ENCODE results near the gene CCDC154. TPM values are rescaled to one million over a fixed set of nuclear protein-coding genes. Genes with fewer than 3 reads are reported as not detected.

CCDC154 gene
- polyA plus RNA-seq, 1 donor (not counting 4 experiments of a cell fraction or from before 2014, with no cell fraction given) = 0.46 TPM

DNA sequence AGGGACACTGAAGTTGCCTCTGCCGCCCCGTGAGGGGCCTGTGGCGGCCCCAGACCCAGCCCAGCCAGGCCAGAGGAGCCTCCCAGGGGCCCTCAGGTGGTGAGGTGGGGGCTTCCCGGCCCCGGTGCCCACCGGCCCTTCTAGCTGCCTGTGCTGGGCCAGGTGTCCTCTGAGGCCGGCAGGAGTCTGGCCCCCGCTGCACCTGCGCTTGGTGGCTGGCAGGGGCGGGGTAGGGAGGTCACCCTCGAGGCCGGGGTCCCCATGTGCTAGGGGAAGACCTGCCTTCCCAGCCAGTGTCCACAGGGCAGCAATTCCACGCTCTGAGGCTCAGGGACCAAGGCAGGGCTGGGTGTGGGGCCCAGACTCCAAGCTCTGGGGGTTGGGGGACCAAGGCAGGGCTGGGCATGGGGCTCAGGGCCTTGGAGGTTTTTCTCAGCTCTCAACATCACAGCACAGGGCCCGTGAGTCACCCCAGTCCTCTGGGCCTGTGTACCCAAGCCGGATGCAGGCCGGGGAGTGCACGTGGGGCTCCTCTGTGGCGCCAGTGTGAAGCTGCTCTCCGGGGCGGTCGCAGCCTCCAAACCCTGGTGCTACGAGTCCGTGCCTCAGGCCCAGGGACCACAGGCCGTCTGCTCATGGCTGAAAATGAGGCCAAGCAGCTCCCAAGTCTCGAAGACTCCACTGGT is 1.3 kb upstream of the CCDC154 start:
- Histone ChIP-seq H3K4me1 (ENCODE audit: control insufficient read depth, extremely low read depth, insufficient read depth, low read length) (no peaks in the 10 kb centered on the region), H2AFZ (ENCODE audit: control insufficient read depth, low read length) (no peak overlapping the region), H3K4me2 (ENCODE audit: control insufficient read depth, extremely low read depth, insufficient read depth, low read depth, low read length) (no peak overlapping the region), H3K27ac (ENCODE audit: control insufficient read depth, insufficient read depth, low read length) (no peak overlapping the region), H3K79me2 (ENCODE audit: control insufficient read depth, insufficient read depth, low read length) (no peaks in the 10 kb centered on the region), H3K4me3 (ENCODE audit: control insufficient read depth in 2 of 3, extremely low read depth in 1 of 3, insufficient read depth in 2 of 3, low read depth in 1 of 3, low read length in 3 of 3) (no peak overlapping the region), H4K20me1 (ENCODE audit: control insufficient read depth, extremely low read depth, insufficient read depth, low read length) (no peaks in the 10 kb centered on the region), H3K27me3 (ENCODE audit: control insufficient read depth, extremely low read depth, insufficient read depth, low read length) (no peaks in the 10 kb centered on the region), H3K9ac (ENCODE audit: control insufficient read depth, extremely low read depth, insufficient read depth, low read length) (no peak overlapping the region), H3K9me1 (ENCODE audit: control insufficient read depth, extremely low read depth, insufficient read depth, low read length) (no peaks in the 10 kb centered on the region), H3K36me3 (ENCODE audit: control insufficient read depth in 2 of 2, extremely low read depth in 1 of 2, insufficient read depth in 2 of 2, low read length in 2 of 2) (peaks cover 0 to 12% of the 10 kb centered on the region in 2 experiments), H3K9me3 (ENCODE audit: control insufficient read depth, low read depth, low read length) (no peaks in the 10 kb centered on the region)
- FAIRE-seq = no peak
- dilution Hi-C loops (cut with MboI; ENCODE audit: extremely low pct_ligation_motif_present, low sequenced_read_pairs) = no loop called here
- TF ChIP-seq, protein P1, sequence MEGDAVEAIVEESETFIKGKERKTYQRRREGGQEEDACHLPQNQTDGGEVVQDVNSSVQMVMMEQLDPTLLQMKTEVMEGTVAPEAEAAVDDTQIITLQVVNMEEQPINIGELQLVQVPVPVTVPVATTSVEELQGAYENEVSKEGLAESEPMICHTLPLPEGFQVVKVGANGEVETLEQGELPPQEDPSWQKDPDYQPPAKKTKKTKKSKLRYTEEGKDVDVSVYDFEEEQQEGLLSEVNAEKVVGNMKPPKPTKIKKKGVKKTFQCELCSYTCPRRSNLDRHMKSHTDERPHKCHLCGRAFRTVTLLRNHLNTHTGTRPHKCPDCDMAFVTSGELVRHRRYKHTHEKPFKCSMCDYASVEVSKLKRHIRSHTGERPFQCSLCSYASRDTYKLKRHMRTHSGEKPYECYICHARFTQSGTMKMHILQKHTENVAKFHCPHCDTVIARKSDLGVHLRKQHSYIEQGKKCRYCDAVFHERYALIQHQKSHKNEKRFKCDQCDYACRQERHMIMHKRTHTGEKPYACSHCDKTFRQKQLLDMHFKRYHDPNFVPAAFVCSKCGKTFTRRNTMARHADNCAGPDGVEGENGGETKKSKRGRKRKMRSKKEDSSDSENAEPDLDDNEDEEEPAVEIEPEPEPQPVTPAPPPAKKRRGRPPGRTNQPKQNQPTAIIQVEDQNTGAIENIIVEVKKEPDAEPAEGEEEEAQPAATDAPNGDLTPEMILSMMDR (optimal IDR thresholded peaks at IDR 0.05 in 1 of 3, IDR thresholded peaks at IDR 0.05 in 1 of 3, conservative IDR thresholded peaks at IDR 0.05 in 1 of 3; ENCODE audit: extremely low read depth in 1 of 3, insufficient read depth in 2 of 3, low read length in 3 of 3) = no peak
- no peak for TF ChIP-seq EZH2 (IDR thresholded peaks at IDR 0.05; ENCODE audit: low read length)
- DNase-seq (ENCODE audit: low read depth, low spot score) = no peak

DNA sequence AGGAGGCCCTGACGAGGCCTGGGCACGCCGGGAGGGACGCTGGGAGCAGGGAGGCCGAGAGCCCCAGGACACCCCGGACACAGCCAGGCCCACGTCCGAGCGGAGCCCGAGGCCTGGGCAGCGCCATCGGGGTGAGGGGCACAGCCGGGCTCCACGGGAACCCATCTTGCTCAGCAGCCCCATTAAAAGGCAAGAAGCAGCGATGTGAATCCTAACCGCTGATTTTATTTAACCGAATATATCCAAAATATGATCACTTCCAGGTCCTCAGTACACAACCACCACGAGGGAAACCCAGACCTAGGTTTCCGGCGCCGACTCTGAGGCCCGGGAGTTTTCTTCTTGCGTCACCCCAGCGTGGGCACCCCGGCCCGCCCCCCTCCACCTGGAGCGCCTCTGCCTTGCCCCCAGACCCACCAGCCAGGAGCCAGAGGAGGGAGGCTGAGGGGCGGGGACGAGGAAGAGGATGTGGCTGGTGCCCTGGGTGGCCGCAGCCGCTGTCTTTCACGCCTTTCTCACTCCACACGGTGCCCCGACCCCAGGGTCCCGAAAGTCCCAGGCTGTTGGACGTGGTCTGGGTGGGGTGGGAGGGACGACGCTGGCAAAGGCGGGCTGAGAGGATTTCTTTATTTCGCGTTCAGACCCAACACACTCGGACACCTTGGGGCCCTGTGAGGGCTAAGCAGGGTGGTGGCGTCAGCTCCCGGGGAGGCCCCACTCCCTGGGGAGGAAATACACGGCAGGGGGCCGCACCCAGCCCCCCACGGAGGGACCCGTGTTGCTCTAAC is 568 bp upstream of the CCDC154 start:
- Histone ChIP-seq H3K4me2 (ENCODE audit: control insufficient read depth, extremely low read depth, insufficient read depth, low read depth, low read length) (no peak overlapping the region), H4K20me1 (ENCODE audit: control insufficient read depth, extremely low read depth, insufficient read depth, low read length) (no peaks in the 10 kb centered on the region), H3K4me3 (ENCODE audit: control insufficient read depth in 2 of 3, extremely low read depth in 1 of 3, insufficient read depth in 2 of 3, low read depth in 1 of 3, low read length in 3 of 3) (no peak overlapping the region), H3K9me3 (ENCODE audit: control insufficient read depth, low read depth, low read length) (no peaks in the 10 kb centered on the region), H3K27me3 (ENCODE audit: control insufficient read depth, extremely low read depth, insufficient read depth, low read length) (no peaks in the 10 kb centered on the region), H2AFZ (ENCODE audit: control insufficient read depth, low read length) (no peak overlapping the region), H3K79me2 (ENCODE audit: control insufficient read depth, insufficient read depth, low read length) (no peaks in the 10 kb centered on the region), H3K4me1 (ENCODE audit: control insufficient read depth, extremely low read depth, insufficient read depth, low read length) (no peaks in the 10 kb centered on the region), H3K9me1 (ENCODE audit: control insufficient read depth, extremely low read depth, insufficient read depth, low read length) (no peaks in the 10 kb centered on the region), H3K27ac (ENCODE audit: control insufficient read depth, insufficient read depth, low read length) (no peak overlapping the region), H3K36me3 (ENCODE audit: control insufficient read depth in 2 of 2, extremely low read depth in 1 of 2, insufficient read depth in 2 of 2, low read length in 2 of 2) (peaks cover 0 to 11% of the 10 kb centered on the region in 2 experiments), H3K9ac (ENCODE audit: control insufficient read depth, extremely low read depth, insufficient read depth, low read length) (no peak overlapping the region)
- DNase-seq (ENCODE audit: low read depth, low spot score) (no peak), FAIRE-seq (no peak)
- TF ChIP-seq, protein P1 (optimal IDR thresholded peaks at IDR 0.05 in 1 of 3, IDR thresholded peaks at IDR 0.05 in 1 of 3, conservative IDR thresholded peaks at IDR 0.05 in 1 of 3; ENCODE audit: extremely low read depth in 1 of 3, insufficient read depth in 2 of 3, low read length in 3 of 3) = no peak
- TF ChIP-seq EZH2 (IDR thresholded peaks at IDR 0.05; ENCODE audit: low read length) = no peak
- dilution Hi-C loops (cut with MboI; ENCODE audit: extremely low pct_ligation_motif_present, low sequenced_read_pairs) = no loop called here
